DND-41 (cell line): ENCODE data around the gene PSMG1.
"Not testable (repeated sequence)": the region's sequence is repeated elsewhere in the genome, so short reads cannot be mapped to it uniquely, and the experiment has no call there.

Experiments
- EZH2 ChIP-seq: IDR thresholded peaks from 3 replicates; pipeline ENCODE4 v1.6.1; 2012; ENCODE audit warnings: borderline replicate concordance, low read depth, mild to moderate bottlenecking, moderate library complexity, low read length, inconsistent platforms; ENCODE audit not compliant: severe bottlenecking
- TF ChIP-seq, protein P1 (sequence below): IDR thresholded peaks from 2 replicates; pipeline ENCODE4 v1.5.1; 2012; ENCODE audit warnings: borderline replicate concordance, low read length, moderate library complexity, mild to moderate bottlenecking; ENCODE audit not compliant: poor library complexity, severe bottlenecking; ENCODE audit errors: extremely low read depth

GRCh38 chr21:39220875-39221274 lies 37.6 kb upstream of the PSMG1 start:
- TF ChIP-seq, protein P1, sequence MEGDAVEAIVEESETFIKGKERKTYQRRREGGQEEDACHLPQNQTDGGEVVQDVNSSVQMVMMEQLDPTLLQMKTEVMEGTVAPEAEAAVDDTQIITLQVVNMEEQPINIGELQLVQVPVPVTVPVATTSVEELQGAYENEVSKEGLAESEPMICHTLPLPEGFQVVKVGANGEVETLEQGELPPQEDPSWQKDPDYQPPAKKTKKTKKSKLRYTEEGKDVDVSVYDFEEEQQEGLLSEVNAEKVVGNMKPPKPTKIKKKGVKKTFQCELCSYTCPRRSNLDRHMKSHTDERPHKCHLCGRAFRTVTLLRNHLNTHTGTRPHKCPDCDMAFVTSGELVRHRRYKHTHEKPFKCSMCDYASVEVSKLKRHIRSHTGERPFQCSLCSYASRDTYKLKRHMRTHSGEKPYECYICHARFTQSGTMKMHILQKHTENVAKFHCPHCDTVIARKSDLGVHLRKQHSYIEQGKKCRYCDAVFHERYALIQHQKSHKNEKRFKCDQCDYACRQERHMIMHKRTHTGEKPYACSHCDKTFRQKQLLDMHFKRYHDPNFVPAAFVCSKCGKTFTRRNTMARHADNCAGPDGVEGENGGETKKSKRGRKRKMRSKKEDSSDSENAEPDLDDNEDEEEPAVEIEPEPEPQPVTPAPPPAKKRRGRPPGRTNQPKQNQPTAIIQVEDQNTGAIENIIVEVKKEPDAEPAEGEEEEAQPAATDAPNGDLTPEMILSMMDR: not testable (repeated sequence)
- TF ChIP-seq EZH2: not testable (repeated sequence)
